Measurements from ENCODE around the gene VGLL4.

Gene VGLL4

GRCh38 chr3:11560746-11561145 lies 83.0 kb downstream of the VGLL4 start:
- Histone ChIP-seq H3K27ac (no peak overlapping the region), H3K79me2 (peaks cover 8% of the 10 kb centered on the region), H3K36me3 (ENCODE audit: control insufficient read depth, insufficient read depth, low read length) (no peaks in the 10 kb centered on the region), H3K4me1 (no peaks in the 10 kb centered on the region), H3K9ac (no peak overlapping the region), H2AFZ (no peak overlapping the region), H3K9me3 (ENCODE audit: control insufficient read depth, low read length) (no peaks in the 10 kb centered on the region), H3K4me3 (ENCODE audit: low read depth, low read length) (no peak overlapping the region), H3K27me3 (ENCODE audit: control insufficient read depth, insufficient read depth, low read length) (no peaks in the 10 kb centered on the region), H3K4me2 (ENCODE audit: low read length) (no peak overlapping the region)
- no peak for TF ChIP-seq CTCF (IDR thresholded peaks at IDR 0.05)

DNA sequence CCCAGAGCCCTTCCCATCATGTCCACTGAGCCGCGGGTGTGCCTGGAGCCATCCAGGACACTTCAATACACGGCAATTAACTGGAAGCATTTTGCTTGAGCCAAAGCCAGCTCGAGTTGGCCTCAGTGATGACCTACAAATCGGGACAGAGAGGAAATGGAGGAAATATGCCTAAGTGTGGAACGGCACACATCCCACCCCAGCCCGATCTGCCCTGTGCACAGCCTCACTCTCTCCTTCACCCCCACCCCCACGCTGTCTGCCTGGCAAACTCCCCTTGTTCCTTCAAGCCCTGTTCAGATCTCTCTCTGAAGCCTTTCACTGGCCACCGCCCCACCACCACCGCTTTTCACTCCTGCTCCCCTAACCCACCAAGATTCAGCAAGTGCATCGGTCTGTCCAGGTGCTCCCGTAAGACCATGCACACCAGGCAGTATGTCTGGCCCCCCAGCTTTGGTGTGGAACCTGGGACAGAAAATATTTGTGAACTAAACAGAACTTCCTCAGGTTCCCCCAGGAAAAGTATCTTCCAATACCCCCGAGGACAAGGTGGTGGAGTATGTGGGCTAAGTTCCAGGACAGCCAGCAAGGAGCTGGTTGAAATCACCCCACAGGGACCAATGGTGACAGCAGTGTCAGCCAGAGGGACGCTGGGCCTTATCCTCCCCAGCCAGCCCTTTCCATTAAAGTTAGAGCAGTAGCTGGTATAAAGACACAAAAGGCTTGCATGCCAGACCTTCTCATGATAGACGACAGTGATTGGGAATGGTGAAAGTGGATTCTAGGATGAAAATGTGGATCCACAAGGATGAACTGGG lies 83.7 kb downstream of the VGLL4 start:
- Histone ChIP-seq H3K27me3 (ENCODE audit: control insufficient read depth, insufficient read depth, low read length) (no peaks in the 10 kb centered on the region), H3K4me2 (ENCODE audit: low read length) (no peak overlapping the region), H3K36me3 (ENCODE audit: control insufficient read depth, insufficient read depth, low read length) (no peaks in the 10 kb centered on the region), H3K79me2 (peaks cover 5% of the 10 kb centered on the region), H3K4me3 (ENCODE audit: low read depth, low read length) (no peak overlapping the region), H3K9ac (no peak overlapping the region), H3K27ac (no peak overlapping the region), H2AFZ (no peak overlapping the region), H3K9me3 (ENCODE audit: control insufficient read depth, low read length) (no peaks in the 10 kb centered on the region), H3K4me1 (no peaks in the 10 kb centered on the region)
- no peak for TF ChIP-seq CTCF (IDR thresholded peaks at IDR 0.05)

GRCh38 chr3:11558918-11559815 lies 84.5 kb downstream of the VGLL4 start:
- Histone ChIP-seq H3K36me3 (ENCODE audit: control insufficient read depth, insufficient read depth, low read length) (no peaks in the 10 kb centered on the region), H3K9ac (no peak overlapping the region), H3K79me2 (peaks cover 5% of the 10 kb centered on the region), H3K27ac (no peak overlapping the region), H3K4me3 (ENCODE audit: low read depth, low read length) (no peak overlapping the region), H3K27me3 (ENCODE audit: control insufficient read depth, insufficient read depth, low read length) (no peaks in the 10 kb centered on the region), H3K9me3 (ENCODE audit: control insufficient read depth, low read length) (no peaks in the 10 kb centered on the region), H3K4me2 (ENCODE audit: low read length) (no peak overlapping the region), H2AFZ (no peak overlapping the region), H3K4me1 (no peaks in the 10 kb centered on the region)
- TF ChIP-seq CTCF (IDR thresholded peaks at IDR 0.05): no peak

DNA sequence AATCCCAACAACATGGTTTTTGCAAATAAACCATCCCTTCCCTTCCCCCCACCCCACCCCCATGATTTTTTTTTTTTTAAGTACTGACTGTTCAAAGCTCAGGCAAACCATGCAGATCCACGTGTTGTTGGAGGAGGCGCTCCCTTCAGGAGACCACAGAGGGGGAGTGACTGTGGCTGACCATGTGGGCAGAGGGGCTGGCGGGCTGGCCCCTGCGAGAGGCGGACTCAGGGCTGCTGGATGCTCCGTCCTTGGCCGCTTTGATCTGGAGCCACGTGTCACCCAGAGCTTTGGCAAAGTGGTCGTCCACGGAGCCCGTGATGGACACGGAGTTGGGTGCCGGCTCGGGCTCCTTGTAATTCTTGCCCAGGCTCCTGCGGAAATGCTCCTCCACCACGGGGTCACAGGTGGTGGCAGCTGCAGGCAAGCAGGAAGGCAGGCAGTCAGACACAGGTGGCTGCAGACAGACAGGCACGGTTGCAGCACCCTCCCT lies 85.3 kb downstream of the VGLL4 start:
- no peak overlapping the region for H3K27ac ChIP-seq
- H3K9me3 ChIP-seq (ENCODE audit: control insufficient read depth, low read length): no peaks in the 10 kb centered on the region
- peaks cover 8% of the 10 kb centered on the region for H3K79me2 ChIP-seq
- H2AFZ ChIP-seq: no peak overlapping the region
- no peaks in the 10 kb centered on the region for H3K4me1 ChIP-seq
- no peak for TF ChIP-seq CTCF (IDR thresholded peaks at IDR 0.05)
- H3K4me3 ChIP-seq (ENCODE audit: low read depth, low read length): no peak overlapping the region
- no peaks in the 10 kb centered on the region for H3K27me3 ChIP-seq (ENCODE audit: control insufficient read depth, insufficient read depth, low read length)
- no peak overlapping the region for H3K9ac ChIP-seq
- no peaks in the 10 kb centered on the region for H3K36me3 ChIP-seq (ENCODE audit: control insufficient read depth, insufficient read depth, low read length)
- H3K4me2 ChIP-seq (ENCODE audit: low read length): no peak overlapping the region
